ENCODE results near the gene BPGM. TPM values are rescaled to one million over a fixed set of nuclear protein-coding genes. Genes with fewer than 3 reads are reported as not detected.

Gene BPGM
- polyA plus RNA-seq, 1 experiment, result 43.1 TPM

DNA sequence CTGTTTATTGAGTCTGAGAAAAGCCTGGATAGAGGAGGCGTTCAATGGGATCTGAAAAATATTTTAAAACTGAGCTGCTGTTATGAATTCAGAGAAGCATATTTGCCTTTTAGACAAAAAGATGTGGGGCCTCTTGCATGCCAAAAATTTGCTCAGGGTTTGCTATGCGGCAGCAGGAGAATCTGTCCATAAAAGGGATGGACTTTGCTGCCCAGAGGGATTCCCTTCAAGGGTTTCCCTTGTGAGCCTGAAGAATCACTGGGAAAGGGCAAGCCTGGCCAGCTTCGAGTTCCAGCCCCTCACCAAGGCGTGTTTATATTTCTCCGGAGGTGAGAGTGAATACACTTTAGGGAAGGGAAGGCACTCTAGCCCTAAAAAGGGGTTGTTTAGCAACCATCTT lies 77.2 kb downstream of the BPGM start:
- TF ChIP-seq, protein P1, sequence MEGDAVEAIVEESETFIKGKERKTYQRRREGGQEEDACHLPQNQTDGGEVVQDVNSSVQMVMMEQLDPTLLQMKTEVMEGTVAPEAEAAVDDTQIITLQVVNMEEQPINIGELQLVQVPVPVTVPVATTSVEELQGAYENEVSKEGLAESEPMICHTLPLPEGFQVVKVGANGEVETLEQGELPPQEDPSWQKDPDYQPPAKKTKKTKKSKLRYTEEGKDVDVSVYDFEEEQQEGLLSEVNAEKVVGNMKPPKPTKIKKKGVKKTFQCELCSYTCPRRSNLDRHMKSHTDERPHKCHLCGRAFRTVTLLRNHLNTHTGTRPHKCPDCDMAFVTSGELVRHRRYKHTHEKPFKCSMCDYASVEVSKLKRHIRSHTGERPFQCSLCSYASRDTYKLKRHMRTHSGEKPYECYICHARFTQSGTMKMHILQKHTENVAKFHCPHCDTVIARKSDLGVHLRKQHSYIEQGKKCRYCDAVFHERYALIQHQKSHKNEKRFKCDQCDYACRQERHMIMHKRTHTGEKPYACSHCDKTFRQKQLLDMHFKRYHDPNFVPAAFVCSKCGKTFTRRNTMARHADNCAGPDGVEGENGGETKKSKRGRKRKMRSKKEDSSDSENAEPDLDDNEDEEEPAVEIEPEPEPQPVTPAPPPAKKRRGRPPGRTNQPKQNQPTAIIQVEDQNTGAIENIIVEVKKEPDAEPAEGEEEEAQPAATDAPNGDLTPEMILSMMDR (IDR thresholded peaks at IDR 0.05; ENCODE audit: low read depth, low read length), result no peak
- no peaks in the 10 kb centered on the region for H3K9me3 ChIP-seq (ENCODE audit: control insufficient read depth, insufficient read depth, low read length)

DNA sequence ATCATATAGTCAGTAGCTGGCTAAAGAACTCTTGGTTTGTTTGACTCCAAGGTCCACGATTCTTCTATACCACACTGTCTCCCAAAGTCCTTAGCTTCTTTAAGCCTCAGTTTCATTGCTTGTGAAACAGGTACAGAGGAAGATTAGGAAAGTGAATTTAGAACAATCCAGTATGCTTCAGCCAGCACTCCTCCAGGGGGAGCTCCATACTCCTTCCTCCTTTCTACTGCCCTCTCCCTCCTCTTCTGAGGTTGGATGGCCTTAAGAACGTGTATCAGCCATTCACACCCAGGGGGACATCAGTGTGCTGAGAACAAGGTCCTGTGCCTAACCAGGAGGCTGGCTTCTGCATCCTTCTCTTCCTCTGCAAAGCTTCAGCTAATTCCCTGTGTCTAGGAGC lies 78.0 kb downstream of the BPGM start:
- DNase-seq (ENCODE audit: low read depth, low spot score), result no peak
- H3K9me3 ChIP-seq (ENCODE audit: control insufficient read depth, insufficient read depth, low read length), result no peaks in the 10 kb centered on the region
- no peak overlapping the region for H3K4me3 ChIP-seq (ENCODE audit: low read depth, low read length)
- POLR2A ChIA-PET, result no interaction called here
- CTCF ChIA-PET, result interaction anchor here (0.6 to 2.1 kb wide), 34 partner anchors 8 to 224 kb away, joined by 3 to 23 read pairs (median 5); no protein-coding TSS in a partner anchor
- no peak overlapping the region for H3K27ac ChIP-seq (ENCODE audit: low read depth, low read length)
- TF ChIP-seq, protein P1 (IDR thresholded peaks at IDR 0.05; ENCODE audit: low read depth, low read length), result peak; percentile 66
- no peaks in the 10 kb centered on the region for H3K27me3 ChIP-seq (ENCODE audit: control insufficient read depth, insufficient read depth, low read length)

More for the DNA sequence above, 77.2 kb downstream of the BPGM start:
- Histone ChIP-seq H3K27ac (ENCODE audit: low read depth, low read length) (no peak overlapping the region), H3K27me3 (ENCODE audit: control insufficient read depth, insufficient read depth, low read length) (no peaks in the 10 kb centered on the region), H3K4me3 (ENCODE audit: low read depth, low read length) (no peak overlapping the region)
- no peak for DNase-seq (ENCODE audit: low read depth, low spot score)
- POLR2A ChIA-PET, result interaction anchor here (0.6 to 1.1 kb wide), 2 partner anchors 34 to 55 kb away, joined by 3 to 4 read pairs; partner anchors contain the start of gene CALD1
- CTCF ChIA-PET, result interaction anchor here (0.6 to 2.1 kb wide), 34 partner anchors 7 to 224 kb away, joined by 3 to 23 read pairs (median 5); no protein-coding TSS in a partner anchor

DNA sequence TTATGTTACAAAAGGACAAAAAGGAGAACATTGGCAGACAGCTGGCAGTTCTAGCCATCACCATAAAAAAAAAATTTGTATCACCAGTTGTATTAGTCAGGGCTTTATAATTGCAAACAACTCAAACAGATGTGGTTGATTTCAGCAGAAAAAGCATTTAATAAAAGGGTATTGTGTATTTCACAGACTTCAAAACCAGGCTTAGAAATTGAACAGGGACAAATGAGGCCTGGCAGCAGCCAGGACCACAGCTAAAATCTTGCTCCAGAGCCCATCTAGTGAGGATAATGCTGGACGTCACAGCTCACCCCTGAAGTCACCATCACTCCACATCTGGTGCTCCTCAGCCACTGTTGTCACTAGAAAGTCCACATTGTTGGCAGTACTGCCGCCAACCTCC lies 79.9 kb downstream of the BPGM start:
- no peaks in the 10 kb centered on the region for H3K9me3 ChIP-seq (ENCODE audit: control insufficient read depth, insufficient read depth, low read length)
- ChIA-PET POLR2A (interaction anchor here (0.9 kb wide), 2 partner anchors 46 to 57 kb away, joined by 3 read pairs; no protein-coding TSS in a partner anchor), CTCF (interaction anchor here (0.9 to 1.4 kb wide), 4 partner anchors 24 to 178 kb away, joined by 3 to 5 read pairs (median 3); no protein-coding TSS in a partner anchor)
- H3K27ac ChIP-seq (ENCODE audit: low read depth, low read length), result peak overlapping the region; percentile 49
- DNase-seq (ENCODE audit: low read depth, low spot score), result no peak
- TF ChIP-seq, protein P1 (IDR thresholded peaks at IDR 0.05; ENCODE audit: low read depth, low read length), result no peak
- no peaks in the 10 kb centered on the region for H3K27me3 ChIP-seq (ENCODE audit: control insufficient read depth, insufficient read depth, low read length)
- no peak overlapping the region for H3K4me3 ChIP-seq (ENCODE audit: low read depth, low read length)

DNA sequence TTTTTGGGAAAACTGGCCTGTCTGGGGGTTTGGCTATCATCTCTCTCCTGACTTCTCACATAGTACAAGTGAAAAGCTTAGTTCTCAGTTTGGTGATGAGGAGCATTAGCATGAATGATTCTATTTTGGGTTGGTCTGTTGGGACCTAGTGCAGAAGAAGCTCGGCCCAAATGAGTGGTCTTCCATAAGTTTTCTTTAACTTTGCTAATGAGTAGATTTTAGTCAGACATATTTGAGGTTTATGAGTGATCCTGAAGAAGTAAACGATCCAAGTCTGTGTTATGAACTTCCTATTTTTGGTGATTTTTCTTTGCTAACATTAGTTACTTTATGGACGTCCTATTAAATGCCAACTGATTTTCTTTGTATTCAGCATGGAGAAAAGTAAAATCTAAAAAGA lies 81.1 kb downstream of the BPGM start:
- TF ChIP-seq, protein P1 (IDR thresholded peaks at IDR 0.05; ENCODE audit: low read depth, low read length), result no peak
- no peak overlapping the region for H3K27ac ChIP-seq (ENCODE audit: low read depth, low read length)
- no peak for DNase-seq (ENCODE audit: low read depth, low spot score)
- no peaks in the 10 kb centered on the region for H3K9me3 ChIP-seq (ENCODE audit: control insufficient read depth, insufficient read depth, low read length)
- POLR2A ChIA-PET, result interaction anchor here (0.9 to 1.0 kb wide), 2 partner anchors 34 to 51 kb away, joined by 3 read pairs; partner anchors contain the start of gene CALD1
- H3K4me3 ChIP-seq (ENCODE audit: low read depth, low read length), result no peak overlapping the region
- no peaks in the 10 kb centered on the region for H3K27me3 ChIP-seq (ENCODE audit: control insufficient read depth, insufficient read depth, low read length)
- CTCF ChIA-PET, result interaction anchor here (0.5 kb wide), 1 partner anchor 61 kb away, joined by 8 read pairs; no protein-coding TSS in a partner anchor

Other genes starting within 250 kb of the BPGM start
- 337 and 347 TPM in 2 replicates for gene AKR1B1, start 187.8 kb upstream of the BPGM start, polyA plus RNA-seq (2011; rRNA removed)
- 2.2 and 7.3 TPM in 2 replicates for gene AKR1B10, start 119.3 kb upstream of the BPGM start, polyA plus RNA-seq (2011; rRNA removed)
- gene AKR1B15, start 97.7 kb upstream of the BPGM start, polyA plus RNA-seq (2011; rRNA removed), result 0.10 TPM in 1 of 2 replicates, not detected in the other
- gene CALD1, start 132.8 kb downstream of the BPGM start, polyA plus RNA-seq (2011; rRNA removed), result 578 and 804 TPM in 2 replicates

Measured in AG04450 (cell line).